HUES64 (cell line): Measurements from ENCODE around the gene VTCN1.

ENCODE experiments used
- H3K27ac ChIP-seq: 2 replicates; pipeline ENCODE4 v1.7.0; 2013; ENCODE audit warnings: low read depth, low read length, inconsistent platforms
- H3K27me3 ChIP-seq: 2 replicates; pipeline ENCODE4 v1.6.1; 2013; ENCODE audit warnings: mild to moderate bottlenecking, low read length; ENCODE audit not compliant: insufficient read depth
- H3K36me3 ChIP-seq: 2 replicates; pipeline ENCODE4 v1.6.1; 2013; ENCODE audit warnings: mild to moderate bottlenecking, low read length; ENCODE audit not compliant: insufficient read depth
- H3K4me1 ChIP-seq: 2 replicates; pipeline ENCODE4 v1.6.1; 2013; ENCODE audit warnings: mild to moderate bottlenecking, low read length, moderate library complexity; ENCODE audit not compliant: insufficient read depth
- H3K4me3 ChIP-seq: 2 replicates; pipeline ENCODE4 v1.5.1; 2013; ENCODE audit warnings: mild to moderate bottlenecking, low read length, moderate library complexity
- H3K9ac ChIP-seq: 2 replicates; pipeline ENCODE4 v1.6.1; 2013; ENCODE audit warnings: mild to moderate bottlenecking, low read depth, low read length
- H3K9me3 ChIP-seq: 2 replicates; pipeline ENCODE4 v1.6.1; 2013; ENCODE audit warnings: low read depth, low read length; ENCODE audit not compliant: insufficient read depth
- WGBS: fragments of 150-250, 120-280 bp; methylation state at CpG from one replicate; pipeline ENCODE4 v1.1.7; 2013; ENCODE audit warnings: missing lambda C conversion rate; 5-methylcytosine and 5-hydroxymethylcytosine counted together

The VTCN1 gene

DNA sequence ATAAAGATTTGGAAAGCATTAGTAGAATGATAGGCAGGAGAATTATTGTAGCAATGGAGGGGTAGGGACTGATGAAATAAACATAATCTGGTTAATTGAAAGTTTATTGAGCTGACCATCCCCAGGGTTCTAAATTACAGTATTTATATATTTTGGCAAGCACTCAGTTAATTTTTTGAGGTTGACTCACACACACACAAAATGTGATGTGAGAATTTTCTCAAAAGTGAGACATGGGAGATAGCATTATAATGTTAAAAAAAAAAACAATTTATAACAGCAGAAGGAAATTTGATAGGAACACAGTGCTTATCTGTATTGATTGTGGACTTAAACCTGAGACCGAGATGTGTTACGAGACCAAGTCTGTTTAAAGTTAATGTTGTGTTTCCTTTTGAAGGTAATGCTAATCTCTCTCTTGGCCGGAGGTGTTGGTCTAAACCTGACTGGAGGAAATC is 113.7 kb downstream of the VTCN1 start:
- no peaks in the 10 kb centered on the region for H3K27me3 ChIP-seq
- H3K27ac ChIP-seq: no peak overlapping the region
- no peaks in the 10 kb centered on the region for H3K9me3 ChIP-seq
- H3K36me3 ChIP-seq: peaks cover 99% of the 10 kb centered on the region
- H3K9ac ChIP-seq: no peak overlapping the region
- peaks cover 16% of the 10 kb centered on the region for H3K4me1 ChIP-seq
- WGBS: 92% methylated on average over 3 of the region's 3 CpGs
- no peak overlapping the region for H3K4me3 ChIP-seq

- H3K27me3 ChIP-seq: no peaks in the 10 kb centered on the region
- H3K27ac ChIP-seq: no peak overlapping the region
- H3K9ac ChIP-seq: no peak overlapping the region
- H3K9me3 ChIP-seq: no peaks in the 10 kb centered on the region
- peaks cover 99% of the 10 kb centered on the region for H3K36me3 ChIP-seq
- H3K4me1 ChIP-seq: peaks cover 16% of the 10 kb centered on the region
- WGBS: 93% methylated on average over 7 of the region's 7 CpGs
- no peak overlapping the region for H3K4me3 ChIP-seq
Observed at GRCh38 chr1:117094841-117095604, 115.7 kb downstream of the VTCN1 start.

DNA sequence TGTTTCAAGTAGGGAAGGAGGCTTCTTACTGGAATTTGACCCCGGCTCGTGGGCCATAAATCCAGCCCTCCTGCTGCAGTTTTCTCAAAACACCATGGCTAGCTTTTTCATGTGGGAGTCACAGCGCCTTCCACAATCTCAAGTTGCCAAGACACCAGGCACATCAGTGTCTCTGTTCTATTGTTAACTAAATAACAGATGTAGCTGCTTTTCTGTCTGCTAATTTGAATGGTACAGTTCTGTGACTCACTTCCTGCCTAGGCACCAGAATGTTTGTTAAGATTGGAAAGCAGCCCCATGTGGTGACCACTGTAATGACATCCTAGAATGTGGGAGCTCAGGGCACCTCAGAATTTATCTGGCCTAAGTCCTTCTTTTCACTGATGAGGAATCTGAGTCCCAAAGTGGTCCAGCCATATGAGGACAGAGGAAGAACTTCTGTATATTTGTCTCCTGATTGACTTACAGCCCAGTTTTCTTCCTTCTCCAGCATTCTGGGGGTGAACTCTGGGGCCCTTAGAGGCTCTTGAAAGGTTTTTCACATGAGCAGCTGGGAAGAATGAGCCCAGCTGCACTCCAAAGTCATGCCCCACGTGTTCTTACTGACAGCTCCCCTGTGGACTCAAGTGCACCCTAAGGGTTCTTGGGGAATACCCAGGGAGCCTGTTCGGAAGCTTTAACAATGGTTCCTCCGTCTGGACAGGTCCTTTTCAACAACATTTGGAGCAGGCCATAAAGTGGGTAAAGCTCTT is 116.7 kb downstream of the VTCN1 start:
- Histone ChIP-seq H3K27me3 (no peaks in the 10 kb centered on the region), H3K27ac (peak overlapping the region; percentile 76), H3K9me3 (no peaks in the 10 kb centered on the region), H3K4me1 (peaks cover 16% of the 10 kb centered on the region), H3K4me3 (no peak overlapping the region), H3K36me3 (peaks cover 99% of the 10 kb centered on the region), H3K9ac (peak overlapping the region; percentile 23; the same call in 1 of the 2 replicates)
- WGBS: 87% methylated on average over 6 of the region's 6 CpGs
